Neural cell (in vitro differentiated cells): ENCODE data around the gene PKP2. TPM values are rescaled to one million over a fixed set of nuclear protein-coding genes. Genes with fewer than 3 reads are reported as not detected.

Experiments used
- H2AFZ ChIP-seq: fragments of 200-600, 300-800 bp; sonication (generic), shearing (Covaris generic); 2 replicates; pipeline ENCODE4 v1.6.0; 2014; ENCODE audit warnings: low read depth, mild to moderate bottlenecking, antibody characterized with exemption, low read length, moderate library complexity
- H3F3A ChIP-seq: fragments of 200-600 bp; shearing (Covaris generic); 2 replicates; pipeline ENCODE4 v1.6.1; 2016; ENCODE audit warnings: mild to moderate bottlenecking, moderate library complexity, mixed read lengths, antibody characterized with exemption, low read length; ENCODE audit not compliant: insufficient read depth, poor library complexity, severe bottlenecking
- H3K27ac ChIP-seq: fragments of 200-600, 300-800 bp; sonication (generic), shearing (Covaris generic); 2 replicates; pipeline ENCODE4 v1.5.1; 2014; ENCODE audit warnings: mild to moderate bottlenecking, low read length, moderate library complexity
- H3K27me3 ChIP-seq: fragments of 300-800, 200-600 bp; sonication (generic), shearing (Covaris generic); 2 replicates; pipeline ENCODE4 v1.6.0; 2014; ENCODE audit warnings: mild to moderate bottlenecking, low read depth, low read length, moderate library complexity; ENCODE audit not compliant: insufficient read depth
- H3K36me3 ChIP-seq: fragments of 300-800, 200-600 bp; sonication (generic), shearing (Covaris generic); 2 replicates; pipeline ENCODE4 v1.5.1; 2014; ENCODE audit warnings: mild to moderate bottlenecking, antibody characterized with exemption, low read length, moderate library complexity; ENCODE audit not compliant: insufficient read depth
- H3K4me2 ChIP-seq: fragments of 300-800, 200-600 bp; sonication (generic), shearing (Covaris generic); 2 replicates; pipeline ENCODE4 v1.6.0; 2014; ENCODE audit warnings: mild to moderate bottlenecking, low read length
- H3K4me3 ChIP-seq: fragments of 300-800, 200-600 bp; sonication (generic), shearing (Covaris generic); 2 replicates; pipeline ENCODE4 v1.5.1; 2014; ENCODE audit warnings: mild to moderate bottlenecking, low read length, moderate library complexity
- H3K79me2 ChIP-seq: fragments of 200-600 bp; shearing (Covaris generic); replicated peaks from 2 replicates; pipeline ENCODE4 v1.6.0; 2014; ENCODE audit warnings: mild to moderate bottlenecking, low read length, moderate library complexity; ENCODE audit not compliant: insufficient read depth
- H3K9ac ChIP-seq: fragments of 300-800, 200-600 bp; sonication (generic), shearing (Covaris generic); 2 replicates; pipeline ENCODE4 v1.6.1; 2016; ENCODE audit warnings: mild to moderate bottlenecking, low read length, mixed read lengths
- H3K9me2 ChIP-seq: fragments of 200-600 bp; shearing (Covaris generic); 2 replicates; pipeline ENCODE4 v1.6.1; 2016; ENCODE audit warnings: mild to moderate bottlenecking, low read length, mixed read lengths; ENCODE audit not compliant: insufficient read depth
- H3K9me3 ChIP-seq: fragments of 200-600, 300-800 bp; sonication (generic), shearing (Covaris generic); 2 replicates; pipeline ENCODE4 v1.6.1; 2016; ENCODE audit warnings: mild to moderate bottlenecking, mixed run types, low read length, moderate library complexity, mixed read lengths
- H4K20me1 ChIP-seq: fragments of 200-600 bp; shearing (Covaris generic); 2 replicates; pipeline ENCODE4 v1.6.1; 2016; ENCODE audit warnings: mild to moderate bottlenecking, mixed run types; ENCODE audit not compliant: insufficient read depth
- CTCF ChIP-seq: fragments of 450-650 bp; IDR thresholded peaks from 2 replicates; pipeline ENCODE4 v1.5.1; 2014; ENCODE audit warnings: antibody characterized with exemption, mild to moderate bottlenecking, moderate library complexity; ENCODE audit not compliant: poor library complexity, severe bottlenecking
- EP300 ChIP-seq: fragments of 450-650 bp; conservative IDR thresholded peaks from 2 replicates; pipeline ENCODE4 v1.6.1; 2014; ENCODE audit warnings: antibody characterized with exemption, mild to moderate bottlenecking, moderate library complexity; ENCODE audit not compliant: poor library complexity, severe bottlenecking
- EZH2 ChIP-seq: fragments of 200-600, 300-800 bp; shearing (Covaris generic), sonication (generic); IDR thresholded peaks from 2 replicates; pipeline ENCODE4 v1.6.1; 2014; ENCODE audit warnings: antibody characterized with exemption, low read length, borderline replicate concordance, mild to moderate bottlenecking; ENCODE audit not compliant: insufficient read depth, poor library complexity, severe bottlenecking
- MXI1 ChIP-seq: fragments of 450-650 bp; conservative IDR thresholded peaks from 2 replicates; pipeline ENCODE4 v1.6.1; 2014; ENCODE audit warnings: antibody characterized with exemption, mild to moderate bottlenecking; ENCODE audit not compliant: poor library complexity, severe bottlenecking
- POLR2AphosphoS5 ChIP-seq: IDR thresholded peaks from 2 replicates; pipeline ENCODE4 v1.6.1; 2012
- RAD21 ChIP-seq: fragments of 450-650 bp; conservative IDR thresholded peaks from 2 replicates; pipeline ENCODE4 v1.6.1; 2014; ENCODE audit warnings: antibody characterized with exemption, mild to moderate bottlenecking, moderate library complexity
- REST ChIP-seq: IDR thresholded peaks from 2 replicates; pipeline ENCODE4 v1.6.1; 2012; ENCODE audit warnings: borderline replicate concordance
- SMC3 ChIP-seq: fragments of 450-650 bp; conservative IDR thresholded peaks from 2 replicates; pipeline ENCODE4 v1.6.1; 2014; ENCODE audit warnings: antibody characterized with exemption, mild to moderate bottlenecking, moderate library complexity; ENCODE audit not compliant: poor library complexity
- TAF1 ChIP-seq: IDR thresholded peaks from 2 replicates; pipeline ENCODE4 v1.6.1; 2012; ENCODE audit warnings: low read depth
- polyA plus RNA-seq: library from polyadenylated mRNA; depleted of rRNA; stranded (reverse); fragments of >200 nt; gene quantifications from 2 replicates; pipeline ENCODE4 v1.2.3, GENCODE V29; 2014

Gene PKP2
- polyA plus RNA-seq, 1 donor from 2014 or later: 4.0 TPM

- no peaks in the 10 kb centered on the region for H3K79me2 ChIP-seq
- no peak overlapping the region for H3K4me3 ChIP-seq
- H3K9me3 ChIP-seq: no peaks in the 10 kb centered on the region
- no peak overlapping the region for H3K4me2 ChIP-seq
- TF ChIP-seq EZH2: no peak
- H3K36me3 ChIP-seq: no peaks in the 10 kb centered on the region
- H3K9ac ChIP-seq: no peak overlapping the region
- H3K27me3 ChIP-seq: no peaks in the 10 kb centered on the region
- H3K27ac ChIP-seq: no peak overlapping the region
- no peaks in the 10 kb centered on the region for H3F3A ChIP-seq
- no peaks in the 10 kb centered on the region for H3K9me2 ChIP-seq
- H4K20me1 ChIP-seq: no peaks in the 10 kb centered on the region
- H2AFZ ChIP-seq: no peak overlapping the region
Observed at GRCh38 chr12:32821293-32821692, 75.3 kb downstream of the PKP2 start.

- Histone ChIP-seq H3K9ac (no peak overlapping the region), H3K9me2 (no peaks in the 10 kb centered on the region), H4K20me1 (no peaks in the 10 kb centered on the region), H3K4me3 (no peak overlapping the region), H3K9me3 (no peaks in the 10 kb centered on the region), H2AFZ (no peak overlapping the region), H3K79me2 (no peaks in the 10 kb centered on the region), H3K27me3 (no peaks in the 10 kb centered on the region), H3K36me3 (no peaks in the 10 kb centered on the region), H3K4me2 (no peak overlapping the region), H3F3A (no peaks in the 10 kb centered on the region), H3K27ac (no peak overlapping the region)
- no peak for TF ChIP-seq REST
- no peak for TF ChIP-seq EZH2
- TF ChIP-seq CTCF: no peak
- no peak for TF ChIP-seq SMC3
- TF ChIP-seq EP300: no peak
- no peak for TF ChIP-seq POLR2AphosphoS5
- TF ChIP-seq MXI1: no peak
- TF ChIP-seq RAD21: no peak
- TF ChIP-seq TAF1: no peak
Observed at GRCh38 chr12:32820376-32820931, 76.1 kb downstream of the PKP2 start.
